HepG2 (cell line): ENCODE data around the gene FCN3. TPM values are rescaled to one million over a fixed set of nuclear protein-coding genes. Genes with fewer than 3 reads are reported as not detected.

Experiments used
- CBX2 ChIP-seq, 2 experiments: fragments of 200-600 bp in 1 of 2; sonication (generic); formaldehyde crosslinking in 1 of 2; IDR thresholded peaks; 2 replicates each; pipeline versions ENCODE4 v1.7.0 to v1.8.1; 2018 to 2022; ENCODE audit warnings: low read depth in 2 of 2, low read length in 1 of 2, mild to moderate bottlenecking in 1 of 2, missing genetic modification reagents in 1 of 2
- ETV6 ChIP-seq: sonication (generic); formaldehyde crosslinking; conservative IDR thresholded peaks from 2 replicates; pipeline ENCODE4 v1.4.0; 2020; ENCODE audit warnings: missing genetic modification reagents
- HCFC1 ChIP-seq: fragments of 150-350 bp; IDR thresholded peaks from 2 replicates; pipeline ENCODE4 v1.6.1; 2014; ENCODE audit warnings: low read depth, low read length
- HOXD1 ChIP-seq: sonication (generic); formaldehyde crosslinking; IDR thresholded peaks from 2 replicates; pipeline ENCODE4 v1.5.0; 2020; ENCODE audit warnings: missing genetic modification reagents
- IRF2 ChIP-seq: IDR thresholded peaks from 2 replicates; pipeline ENCODE4 v1.6.1; 2018; ENCODE audit warnings: missing genetic modification reagents, missing compliant biosample characterization
- IRX3 ChIP-seq: sonication (generic); formaldehyde crosslinking; IDR thresholded peaks from 2 replicates; pipeline ENCODE4 v1.8.1; 2023; ENCODE audit warnings: mild to moderate bottlenecking, low read depth, missing genetic modification reagents, borderline replicate concordance
- ISL2 ChIP-seq: sonication (generic); formaldehyde crosslinking; IDR thresholded peaks from 2 replicates; pipeline ENCODE4 v1.5.0; 2020; ENCODE audit warnings: missing genetic modification reagents
- KDM2A ChIP-seq: sonication (generic); formaldehyde crosslinking; IDR thresholded peaks from 2 replicates; pipeline ENCODE4 v1.4.0; 2020; ENCODE audit warnings: low read depth, missing genetic modification reagents, borderline replicate concordance
- MTF2 ChIP-seq: sonication (generic); formaldehyde crosslinking; IDR thresholded peaks from 2 replicates; pipeline ENCODE4 v1.5.0; 2020; ENCODE audit warnings: missing genetic modification reagents, borderline replicate concordance
- PTBP1 ChIP-seq: fragments of 200-400 bp; formaldehyde crosslinking; IDR thresholded peaks from 2 replicates; pipeline ENCODE4 v1.6.1; 2018; ENCODE audit warnings: low read length, low read depth; ENCODE audit not compliant: poor library complexity, severe bottlenecking
- SP2 ChIP-seq: sonication (generic); formaldehyde crosslinking; IDR thresholded peaks from 2 replicates; pipeline ENCODE4 v1.5.1; 2020; ENCODE audit warnings: mild to moderate bottlenecking, missing genetic modification reagents
- SUZ12 ChIP-seq: fragments of 150-350 bp; IDR thresholded peaks from 2 replicates; pipeline ENCODE4 v1.6.1; 2014; ENCODE audit warnings: low read depth, low read length
- ZNF10 ChIP-seq: sonication (generic); formaldehyde crosslinking; IDR thresholded peaks from 2 replicates; pipeline ENCODE4 v1.4.0; 2020; ENCODE audit warnings: mild to moderate bottlenecking, low read depth, missing genetic modification reagents, borderline replicate concordance
- ZNF333 ChIP-seq: sonication (generic); formaldehyde crosslinking; IDR thresholded peaks from 2 replicates; pipeline ENCODE4 v1.4.0; 2020; ENCODE audit warnings: mild to moderate bottlenecking, missing genetic modification reagents, borderline replicate concordance
- ZNF572 ChIP-seq: sonication (generic); formaldehyde crosslinking; IDR thresholded peaks from 2 replicates; pipeline ENCODE4 v1.5.1; 2020; ENCODE audit warnings: mild to moderate bottlenecking, missing genetic modification reagents
- ZNF672 ChIP-seq: sonication (generic); formaldehyde crosslinking; IDR thresholded peaks from 2 replicates; pipeline ENCODE4 v1.8.1; 2022; ENCODE audit warnings: missing genetic modification reagents
- ZNF749 ChIP-seq: sonication (generic); formaldehyde crosslinking; IDR thresholded peaks from 2 replicates; pipeline ENCODE4 v1.8.0; 2022; ENCODE audit warnings: mild to moderate bottlenecking, missing genetic modification reagents, moderate library complexity, borderline replicate concordance
- ZNF879 ChIP-seq: sonication (generic); formaldehyde crosslinking; IDR thresholded peaks from 2 replicates; pipeline ENCODE4 v1.8.1; 2023; ENCODE audit warnings: missing genetic modification reagents
- polyA plus RNA-seq, 8 experiments: library from polyadenylated mRNA; depleted of rRNA in 3 of 8; stranded (reverse) in 7 of 8; unstranded in 1 of 8; fragments of >200 nt; fragmentation: Illumina TruSeq in 4 of 8; extraction: Trizol in 4 of 8; gene quantifications; 2 replicates each; pipeline versions ENCODE4 v1.2.1 to v1.2.3, GENCODE V29; 2011 to 2016; ENCODE audit warnings: low read depth in 4 of 8, missing spikeins in 1 of 8, mixed read lengths in 1 of 8; ENCODE audit not compliant: insufficient read depth in 1 of 8
- total RNA-seq, 5 experiments: library from RNA; depleted of rRNA; stranded (reverse); fragments of >200 nt; fragmentation: Illumina TruSeq; extraction: Trizol; gene quantifications; 2 replicates each; pipeline ENCODE4 v1.2.3, GENCODE V29; 2016; ENCODE audit warnings: low read depth in 1 of 5
- TF ChIP-seq, protein P1 (sequence below): IDR thresholded peaks from 2 replicates; pipeline ENCODE4 v1.6.1; 2016
- TF ChIP-seq, protein P2 (sequence below): sonication (generic); formaldehyde crosslinking; IDR thresholded peaks from 2 replicates; pipeline ENCODE4 v1.4.0; 2020; ENCODE audit warnings: missing genetic modification reagents
- TF ChIP-seq, protein P3 (sequence below): sonication (generic); formaldehyde crosslinking; IDR thresholded peaks from 2 replicates; pipeline ENCODE4 v1.5.0; 2020; ENCODE audit warnings: missing genetic modification reagents
- TF ChIP-seq, protein P4 (sequence below): sonication (generic); formaldehyde crosslinking; conservative IDR thresholded peaks from 2 replicates; pipeline ENCODE4 v1.4.0; 2020; ENCODE audit warnings: missing genetic modification reagents
- TF ChIP-seq, protein P5 (sequence below): sonication (generic); formaldehyde crosslinking; IDR thresholded peaks from 2 replicates; pipeline ENCODE4 v1.4.0; 2020; ENCODE audit warnings: mild to moderate bottlenecking, missing genetic modification reagents, borderline replicate concordance

FCN3 gene
- total and polyA plus RNA-seq, 2 of the 13 experiments (the other 11 are each of a cell fraction or from before 2014, with no cell fraction given), result not detected

DNA sequence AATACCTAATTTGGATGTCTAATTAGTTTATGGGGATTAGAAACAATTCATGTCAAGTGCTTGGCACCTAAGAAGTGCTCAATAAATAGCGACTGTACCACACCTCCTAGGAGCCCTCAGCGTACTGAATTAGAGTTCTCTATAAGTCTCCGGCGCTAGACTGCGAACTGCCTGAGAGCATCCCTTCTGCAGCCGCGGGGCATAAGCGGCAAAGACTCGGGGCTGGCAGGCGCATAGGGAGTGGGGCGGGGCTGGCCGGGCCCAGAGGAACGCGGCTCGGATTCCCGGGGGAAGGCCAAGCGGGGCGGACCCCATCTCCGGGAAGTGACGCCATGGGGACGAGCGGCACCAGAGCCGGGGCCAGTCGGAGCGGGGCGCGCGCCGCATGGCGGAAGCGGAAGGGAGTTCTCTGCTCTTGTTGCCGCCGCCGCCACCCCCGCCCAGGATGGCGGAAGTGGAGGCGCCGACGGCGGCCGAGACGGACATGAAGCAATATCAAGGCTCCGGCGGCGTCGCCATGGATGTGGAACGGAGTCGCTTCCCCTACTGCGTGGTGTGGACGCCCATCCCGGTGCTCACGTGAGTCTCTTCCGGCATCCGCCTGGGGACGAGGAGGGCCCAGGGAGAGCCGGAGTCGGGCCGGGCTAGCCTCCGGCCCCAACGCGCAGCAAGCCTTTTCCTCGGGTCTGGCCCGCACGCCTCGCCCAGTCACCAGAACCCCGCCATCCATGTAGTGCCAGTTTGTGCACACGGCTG lies 52.6 kb downstream of the FCN3 start, which contains the start of gene TMEM222 (continued):
- TF ChIP-seq MTF2 (CRISPR knock-in tag) (peak; percentile 53; the same call in 1 of the 2 replicates), ZNF879 (CRISPR knock-in tag) (0 out of 2 replicates have a peak, but pooled peaks have one; percentile 29), ZNF333 (no peak; the same call in 1 of the 2 replicates), SUZ12 (no peak), IRX3 (CRISPR knock-in tag) (no peak), PTBP1 (peak; percentile 48), ZNF672 (CRISPR knock-in tag) (no peak), ZNF572 (CRISPR knock-in tag) (peak; percentile 19; the same call in 1 of the 2 replicates), CBX2 (IDR thresholded peaks at IDR 0.05; ENCODE audit: low read depth, low read length) (no peak), CBX2 (CRISPR knock-in tag; IDR thresholded peaks at IDR 0.05; ENCODE audit: low read depth) (no peak), HOXD1 (CRISPR knock-in tag) (peak; percentile 93), ZNF10 (CRISPR knock-in tag) (no peak), ISL2 (CRISPR knock-in tag) (peak; percentile 79; the same call in 1 of the 2 replicates), IRF2 (CRISPR knock-in tag) (peak; percentile 94), ETV6 (CRISPR knock-in tag) (peak; percentile 94), HCFC1 (peak; percentile 82), SP2 (CRISPR knock-in tag) (peak; percentile 84), ZNF749 (no peak), KDM2A (CRISPR knock-in tag) (peak; percentile 96)
- TF ChIP-seq, protein P1, sequence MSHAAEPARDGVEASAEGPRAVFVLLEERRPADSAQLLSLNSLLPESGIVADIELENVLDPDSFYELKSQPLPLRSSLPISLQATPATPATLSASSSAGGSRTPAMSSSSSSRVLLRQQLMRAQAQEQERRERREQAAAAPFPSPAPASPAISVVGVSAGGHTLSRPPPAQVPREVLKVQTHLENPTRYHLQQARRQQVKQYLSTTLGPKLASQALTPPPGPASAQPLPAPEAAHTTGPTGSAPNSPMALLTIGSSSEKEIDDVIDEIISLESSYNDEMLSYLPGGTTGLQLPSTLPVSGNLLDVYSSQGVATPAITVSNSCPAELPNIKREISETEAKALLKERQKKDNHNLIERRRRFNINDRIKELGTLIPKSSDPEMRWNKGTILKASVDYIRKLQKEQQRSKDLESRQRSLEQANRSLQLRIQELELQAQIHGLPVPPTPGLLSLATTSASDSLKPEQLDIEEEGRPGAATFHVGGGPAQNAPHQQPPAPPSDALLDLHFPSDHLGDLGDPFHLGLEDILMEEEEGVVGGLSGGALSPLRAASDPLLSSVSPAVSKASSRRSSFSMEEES (CRISPR knock-in tag), result no peak
- TF ChIP-seq, protein P2, sequence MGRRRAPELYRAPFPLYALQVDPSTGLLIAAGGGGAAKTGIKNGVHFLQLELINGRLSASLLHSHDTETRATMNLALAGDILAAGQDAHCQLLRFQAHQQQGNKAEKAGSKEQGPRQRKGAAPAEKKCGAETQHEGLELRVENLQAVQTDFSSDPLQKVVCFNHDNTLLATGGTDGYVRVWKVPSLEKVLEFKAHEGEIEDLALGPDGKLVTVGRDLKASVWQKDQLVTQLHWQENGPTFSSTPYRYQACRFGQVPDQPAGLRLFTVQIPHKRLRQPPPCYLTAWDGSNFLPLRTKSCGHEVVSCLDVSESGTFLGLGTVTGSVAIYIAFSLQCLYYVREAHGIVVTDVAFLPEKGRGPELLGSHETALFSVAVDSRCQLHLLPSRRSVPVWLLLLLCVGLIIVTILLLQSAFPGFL (CRISPR knock-in tag), result no peak
- TF ChIP-seq, protein P3, sequence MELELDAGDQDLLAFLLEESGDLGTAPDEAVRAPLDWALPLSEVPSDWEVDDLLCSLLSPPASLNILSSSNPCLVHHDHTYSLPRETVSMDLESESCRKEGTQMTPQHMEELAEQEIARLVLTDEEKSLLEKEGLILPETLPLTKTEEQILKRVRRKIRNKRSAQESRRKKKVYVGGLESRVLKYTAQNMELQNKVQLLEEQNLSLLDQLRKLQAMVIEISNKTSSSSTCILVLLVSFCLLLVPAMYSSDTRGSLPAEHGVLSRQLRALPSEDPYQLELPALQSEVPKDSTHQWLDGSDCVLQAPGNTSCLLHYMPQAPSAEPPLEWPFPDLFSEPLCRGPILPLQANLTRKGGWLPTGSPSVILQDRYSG (CRISPR knock-in tag), result peak; percentile 75; the same call in 1 of the 2 replicates
- TF ChIP-seq, protein P4, sequence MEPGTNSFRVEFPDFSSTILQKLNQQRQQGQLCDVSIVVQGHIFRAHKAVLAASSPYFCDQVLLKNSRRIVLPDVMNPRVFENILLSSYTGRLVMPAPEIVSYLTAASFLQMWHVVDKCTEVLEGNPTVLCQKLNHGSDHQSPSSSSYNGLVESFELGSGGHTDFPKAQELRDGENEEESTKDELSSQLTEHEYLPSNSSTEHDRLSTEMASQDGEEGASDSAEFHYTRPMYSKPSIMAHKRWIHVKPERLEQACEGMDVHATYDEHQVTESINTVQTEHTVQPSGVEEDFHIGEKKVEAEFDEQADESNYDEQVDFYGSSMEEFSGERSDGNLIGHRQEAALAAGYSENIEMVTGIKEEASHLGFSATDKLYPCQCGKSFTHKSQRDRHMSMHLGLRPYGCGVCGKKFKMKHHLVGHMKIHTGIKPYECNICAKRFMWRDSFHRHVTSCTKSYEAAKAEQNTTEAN (CRISPR knock-in tag), result peak; percentile 58; the same call in 1 of the 2 replicates
- TF ChIP-seq, protein P5, sequence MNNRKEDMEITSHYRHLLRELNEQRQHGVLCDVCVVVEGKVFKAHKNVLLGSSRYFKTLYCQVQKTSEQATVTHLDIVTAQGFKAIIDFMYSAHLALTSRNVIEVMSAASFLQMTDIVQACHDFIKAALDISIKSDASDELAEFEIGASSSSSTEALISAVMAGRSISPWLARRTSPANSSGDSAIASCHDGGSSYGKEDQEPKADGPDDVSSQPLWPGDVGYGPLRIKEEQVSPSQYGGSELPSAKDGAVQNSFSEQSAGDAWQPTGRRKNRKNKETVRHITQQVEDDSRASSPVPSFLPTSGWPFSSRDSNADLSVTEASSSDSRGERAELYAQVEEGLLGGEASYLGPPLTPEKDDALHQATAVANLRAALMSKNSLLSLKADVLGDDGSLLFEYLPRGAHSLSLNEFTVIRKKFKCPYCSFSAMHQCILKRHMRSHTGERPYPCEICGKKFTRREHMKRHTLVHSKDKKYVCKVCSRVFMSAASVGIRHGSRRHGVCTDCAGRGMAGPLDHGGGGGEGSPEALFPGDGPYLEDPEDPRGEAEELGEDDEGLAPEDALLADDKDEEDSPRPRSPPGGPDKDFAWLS (CRISPR knock-in tag), result no peak
